LNCaP clone FGC (cell line): ENCODE data around the gene COX5A.

Source experiments
- DNase-seq: peaks from one replicate; pipeline ENCODE4 v3.0.0-alpha.2; 2011; ENCODE audit warnings: low read depth
- H3K4me3 ChIP-seq: 2 replicates; pipeline ENCODE4 v1.5.1; 2011; ENCODE audit warnings: mild to moderate bottlenecking, low read depth, low read length, control low read depth
- CTCF ChIP-seq: IDR thresholded peaks from 2 replicates; pipeline ENCODE4 v1.5.1; 2012; ENCODE audit warnings: mild to moderate bottlenecking; ENCODE audit not compliant: control insufficient read depth, insufficient read depth; ENCODE audit errors: extremely low read depth

Gene COX5A

GRCh38 chr15:74913041-74913440, 24.8 kb downstream of the COX5A start:
- TF ChIP-seq CTCF, result no peak
- peak; percentile 87 for DNase-seq
- no peak overlapping the region for H3K4me3 ChIP-seq

- DNase-seq, result no peak
- H3K4me3 ChIP-seq, result no peak overlapping the region
- no peak for TF ChIP-seq CTCF
These were observed 29.2 kb downstream of the COX5A start for GRCh38 chr15:74908635-74909034.

- DNase-seq, result no peak
- TF ChIP-seq CTCF, result no peak
These were observed 30.6 kb downstream of the COX5A start for GRCh38 chr15:74907163-74907870.

GRCh38 chr15:74906450-74907162, 31.3 kb downstream of the COX5A start, which contains the start of gene FAM219B:
FAM219B (minus strand) TSS chr15:74906851; CDS start chr15:74906800, 51 bp downstream.
- peak within 1 kb of the TSS; percentile 87 for H3K4me3 ChIP-seq
- TF ChIP-seq CTCF, result no peak
- peak; percentile 60 for DNase-seq

More at GRCh38 chr15:74907163-74907870, 30.6 kb downstream of the COX5A start:
- peak overlapping the region; percentile 87 for H3K4me3 ChIP-seq

GRCh38 chr15:74906067-74906449, 31.8 kb downstream of the COX5A start:
- TF ChIP-seq CTCF, result no peak
- no peak for DNase-seq
- peak overlapping the region; percentile 87 for H3K4me3 ChIP-seq

- TF ChIP-seq CTCF, result no peak
- DNase-seq, result no peak
- no peak overlapping the region for H3K4me3 ChIP-seq
These were observed 33.6 kb downstream of the COX5A start for GRCh38 chr15:74904190-74904805.
